ENCODE measurements around the gene CSDE1. TPM values are rescaled to one million over a fixed set of nuclear protein-coding genes. Genes with fewer than 3 reads are reported as not detected.

The CSDE1 gene
- total and polyA plus RNA-seq, 4 donors, result 135 to 591 (median 294) TPM

GRCh38 chr1:114720492-114720891, 37.3 kb downstream of the CSDE1 start:
- DNase-seq, result no peak
- no peak overlapping the region for H3K4me3 ChIP-seq
- 95 to 96% methylated on average over 4 of the region's 4 CpGs for WGBS, 2 donors
- H3K9me3 ChIP-seq (ENCODE audit: control insufficient read depth in 4 of 4, insufficient read depth in 3 of 4, low read length in 3 of 4), result no peaks in the 10 kb centered on the region
- peaks cover 0 to 7% (median 4%) of the 10 kb centered on the region in 5 donors for H3K4me1 ChIP-seq (ENCODE audit: control insufficient read depth in 5 of 5, insufficient read depth in 5 of 5, low read length in 5 of 5)
- no peaks in the 10 kb centered on the region for H3K27me3 ChIP-seq (ENCODE audit: control insufficient read depth in 3 of 3, insufficient read depth in 3 of 3, low read length in 2 of 3)
- no peak for ATAC-seq (ENCODE audit: insufficient read depth, low FRiP score)
- H3K36me3 ChIP-seq (ENCODE audit: control insufficient read depth in 4 of 4, insufficient read depth in 4 of 4, low read length in 4 of 4), result peaks cover 27 to 72% (median 56%) of the 10 kb centered on the region in 4 donors
- H3K9ac ChIP-seq (ENCODE audit: insufficient read depth in 1 of 2, low read length in 2 of 2), result no peak overlapping the region
- no peak for TF ChIP-seq CTCF (IDR thresholded peaks at IDR 0.05; ENCODE audit: control extremely low read depth, extremely low read depth)
- H3K27ac ChIP-seq (ENCODE audit: low read depth in 1 of 2, low read length in 1 of 2), result no peak overlapping the region

- H3K4me3 ChIP-seq, result no peak overlapping the region
- no peak for ATAC-seq (ENCODE audit: insufficient read depth, low FRiP score)
- DNase-seq, result no peak
- H3K9me3 ChIP-seq (ENCODE audit: control insufficient read depth in 4 of 4, insufficient read depth in 3 of 4, low read length in 3 of 4), result no peaks in the 10 kb centered on the region
- peaks cover 22 to 66% (median 50%) of the 10 kb centered on the region in 4 donors for H3K36me3 ChIP-seq (ENCODE audit: control insufficient read depth in 4 of 4, insufficient read depth in 4 of 4, low read length in 4 of 4)
- no peak overlapping the region for H3K9ac ChIP-seq (ENCODE audit: insufficient read depth in 1 of 2, low read length in 2 of 2)
- peaks cover 0 to 11% (median 5%) of the 10 kb centered on the region in 5 donors for H3K4me1 ChIP-seq (ENCODE audit: control insufficient read depth in 5 of 5, insufficient read depth in 5 of 5, low read length in 5 of 5)
- no peaks in the 10 kb centered on the region for H3K27me3 ChIP-seq (ENCODE audit: control insufficient read depth in 3 of 3, insufficient read depth in 3 of 3, low read length in 2 of 3)
- no peak for TF ChIP-seq CTCF (IDR thresholded peaks at IDR 0.05; ENCODE audit: control extremely low read depth, extremely low read depth)
- WGBS, 2 donors, result 87% methylated on average over 3 of the region's 3 CpGs
- H3K27ac ChIP-seq (ENCODE audit: low read depth in 1 of 2, low read length in 1 of 2), result no peak overlapping the region
Measured at GRCh38 chr1:114719424-114719787, 38.4 kb downstream of the CSDE1 start.

GRCh38 chr1:114718661-114719423, 38.9 kb downstream of the CSDE1 start:
- no peak overlapping the region for H3K27ac ChIP-seq (ENCODE audit: low read depth in 1 of 2, low read length in 1 of 2)
- H3K9me3 ChIP-seq (ENCODE audit: control insufficient read depth in 4 of 4, insufficient read depth in 3 of 4, low read length in 3 of 4), result no peaks in the 10 kb centered on the region
- TF ChIP-seq CTCF (IDR thresholded peaks at IDR 0.05; ENCODE audit: control extremely low read depth, extremely low read depth), result no peak
- no peaks in the 10 kb centered on the region for H3K27me3 ChIP-seq (ENCODE audit: control insufficient read depth in 3 of 3, insufficient read depth in 3 of 3, low read length in 2 of 3)
- H3K36me3 ChIP-seq (ENCODE audit: control insufficient read depth in 4 of 4, insufficient read depth in 4 of 4, low read length in 4 of 4), result peaks cover 22 to 62% (median 48%) of the 10 kb centered on the region in 4 donors
- peaks cover 0 to 11% (median 5%) of the 10 kb centered on the region in 5 donors for H3K4me1 ChIP-seq (ENCODE audit: control insufficient read depth in 5 of 5, insufficient read depth in 5 of 5, low read length in 5 of 5)
- no peak overlapping the region for H3K4me3 ChIP-seq
- no peak for ATAC-seq (ENCODE audit: insufficient read depth, low FRiP score)
- H3K9ac ChIP-seq (ENCODE audit: insufficient read depth in 1 of 2, low read length in 2 of 2), result no peak overlapping the region
- 92% methylated on average over 11 of the region's 11 CpGs for WGBS, 2 donors
- no peak for DNase-seq

All from lung (tissue), 12 donors.